C1 segment of cervical spinal cord (tissue), 14 donors: Measurements from ENCODE around the gene SYVN1.
"Not testable (repeated sequence)": the region's sequence is repeated elsewhere in the genome, so short reads cannot be mapped to it uniquely, and the experiment has no call there.

Source experiments
- DNase-seq, 14 donors: peaks; one replicate each; lab custom pipeline; 2025; lab: John Stamatoyannopoulos, UW

Gene SYVN1

GRCh38 chr11:65151331-65151899 is 17.1 kb upstream of the SYVN1 start:
- no peak for DNase-seq

GRCh38 chr11:65150509-65151299 is 16.4 kb upstream of the SYVN1 start:
- peak in 12 of 14 donors; percentile 9 to 86 (median 69) for DNase-seq

- not testable (repeated sequence) for DNase-seq
Measured at GRCh38 chr11:65150131-65150508, 15.8 kb upstream of the SYVN1 start.

- no peak for DNase-seq
Measured at GRCh38 chr11:65148657-65149056, 14.3 kb upstream of the SYVN1 start.

- DNase-seq, result no peak
Measured at GRCh38 chr11:65147352-65148075, 13.2 kb upstream of the SYVN1 start.

GRCh38 chr11:65141896-65142494 is 7.7 kb upstream of the SYVN1 start:
- DNase-seq, result no peak

GRCh38 chr11:65136515-65137096 is 2.3 kb upstream of the SYVN1 start:
- no peak for DNase-seq

- peak in 1 of 14 donors; percentile 75 for DNase-seq
Measured at GRCh38 chr11:65135633-65136145, 1.4 kb upstream of the SYVN1 start.

- DNase-seq, result peak; percentile 70 to 99 (median 90)
Measured at GRCh38 chr11:65134952-65135632, 773 bp upstream of the SYVN1 start.

GRCh38 chr11:65133724-65134123 is 595 bp downstream of the SYVN1 start:
- DNase-seq, result no peak

GRCh38 chr11:65132988-65133700 is 1.2 kb downstream of the SYVN1 start:
- no peak for DNase-seq

GRCh38 chr11:65132238-65132987 is 1.9 kb downstream of the SYVN1 start:
- DNase-seq, result no peak

GRCh38 chr11:65131895-65132237 is 2.5 kb downstream of the SYVN1 start:
- no peak for DNase-seq

- no peak for DNase-seq
Measured at GRCh38 chr11:65131417-65131776, 2.9 kb downstream of the SYVN1 start.

GRCh38 chr11:65130631-65131416 is 3.5 kb downstream of the SYVN1 start:
- no peak for DNase-seq

GRCh38 chr11:65129649-65130441 is 4.5 kb downstream of the SYVN1 start:
- DNase-seq, result no peak

- DNase-seq, result no peak
Measured at GRCh38 chr11:65128182-65129145, 5.9 kb downstream of the SYVN1 start.
